ENCODE measurements around the gene ANK2. TPM values are rescaled to one million over a fixed set of nuclear protein-coding genes. Genes with fewer than 3 reads are reported as not detected.

ANK2 gene
- total RNA-seq, 1 donor from 2014 or later, result 121 TPM

DNA sequence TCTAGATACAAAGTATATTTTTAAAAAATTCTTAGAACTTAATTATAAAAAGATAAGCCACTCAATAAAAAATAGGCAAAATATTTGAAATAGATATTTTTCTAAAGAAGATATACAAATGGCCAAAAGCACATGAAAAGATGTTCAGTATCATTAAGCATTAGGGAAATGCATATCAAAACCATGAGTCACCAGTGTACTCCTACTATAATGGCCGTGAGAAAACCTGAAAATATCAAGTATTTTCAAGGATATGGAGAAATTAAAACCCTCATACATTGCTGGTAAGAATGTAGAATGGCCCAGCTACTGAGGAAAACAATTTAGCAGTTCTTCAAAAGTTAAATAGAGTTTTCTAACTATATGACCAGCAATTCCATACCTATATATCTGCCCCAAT, 374.2 kb downstream of the ANK2 start:
- Mint-ChIP-seq H3K27ac (no peak overlapping the region), H3K4me3 (no peak overlapping the region), H3K4me1 (no peaks in the 10 kb centered on the region), H3K9me3 (peaks cover 7% of the 10 kb centered on the region), H3K36me3 (no peaks in the 10 kb centered on the region), H3K27me3 (ENCODE audit: insufficient read depth, low read depth) (no peaks in the 10 kb centered on the region)
- Histone ChIP-seq H3K36me3 (no peaks in the 10 kb centered on the region), H3K4me3 (no peak overlapping the region), H3K9ac (no peak overlapping the region), H3K9me3 (ENCODE audit: low read depth) (peaks cover 14% of the 10 kb centered on the region), H3K4me1 (peaks cover 4% of the 10 kb centered on the region), H3K27ac (no peak overlapping the region), H3K4me2 (no peak overlapping the region), H3K27me3 (no peaks in the 10 kb centered on the region), H4K20me1 (ENCODE audit: low read depth) (no peaks in the 10 kb centered on the region), H2AFZ (replicated peaks) (no peak overlapping the region), H3K79me2 (ENCODE audit: low read depth) (no peaks in the 10 kb centered on the region), H3F3A (ENCODE audit: low read depth) (no peaks in the 10 kb centered on the region)
- TF ChIP-seq EZH2phosphoT487 (IDR thresholded peaks at IDR 0.05) (no peak), EZH2 (IDR thresholded peaks at IDR 0.05) (no peak), CTCF (IDR thresholded peaks at IDR 0.05) (no peak)
- no peak for DNase-seq (ENCODE audit: low spot score)

GRCh38 chr4:113433116-113433515, 383.7 kb downstream of the ANK2 start:
- Mint-ChIP-seq H3K27me3 (ENCODE audit: insufficient read depth, low read depth) (no peaks in the 10 kb centered on the region), H3K4me1 (peaks cover 13% of the 10 kb centered on the region), H3K27ac (no peak overlapping the region), H3K9me3 (peaks cover 8% of the 10 kb centered on the region), H3K36me3 (no peaks in the 10 kb centered on the region), H3K4me3 (no peak overlapping the region)
- no peak for DNase-seq (ENCODE audit: low spot score)
- H2AFZ ChIP-seq (replicated peaks), result no peak overlapping the region
- no peaks in the 10 kb centered on the region for H3K27me3 ChIP-seq
- no peak overlapping the region for H3K27ac ChIP-seq
- H4K20me1 ChIP-seq (ENCODE audit: low read depth), result no peaks in the 10 kb centered on the region
- H3K36me3 ChIP-seq, result no peaks in the 10 kb centered on the region
- H3K79me2 ChIP-seq (ENCODE audit: low read depth), result no peaks in the 10 kb centered on the region
- no peak overlapping the region for H3K9ac ChIP-seq
- H3F3A ChIP-seq (ENCODE audit: low read depth), result no peaks in the 10 kb centered on the region
- H3K9me3 ChIP-seq (ENCODE audit: low read depth), result no peaks in the 10 kb centered on the region
- no peak overlapping the region for H3K4me3 ChIP-seq
- H3K4me2 ChIP-seq, result no peak overlapping the region
- peaks cover 6% of the 10 kb centered on the region for H3K4me1 ChIP-seq
- TF ChIP-seq EZH2phosphoT487 (IDR thresholded peaks at IDR 0.05) (no peak), CTCF (IDR thresholded peaks at IDR 0.05) (no peak), EZH2 (IDR thresholded peaks at IDR 0.05) (no peak)

MicroRNAs encoded within 50 kb of the gene (microRNA counts, 767-probe panel; counts per million panel counts)
- microRNA hsa-miR-1243, result 460 counts per million, percentile 90 among the panel's probes with 10 or more counts

Small RNAs within 50 kb of the gene (microRNA-seq; reads per million reads assigned to microRNA genes)
- gene MIR1243, result 4.5 reads per million, percentile 23 among the genes with 10 or more reads in this experiment
- gene MIR8082, result not detected

Small RNAs within 50 kb of the gene (small RNA-seq; reads per million reads assigned to genes)
- gene MIR8082 (not detected), gene RN7SL184P (not detected), gene RNU1-138P (not detected)
